ENCODE results near the gene DLEC1. TPM values are rescaled to one million over a fixed set of nuclear protein-coding genes. Genes with fewer than 3 reads are reported as not detected.

DLEC1 gene
- total RNA-seq, 1 donor from 2014 or later: not detected

DNA sequence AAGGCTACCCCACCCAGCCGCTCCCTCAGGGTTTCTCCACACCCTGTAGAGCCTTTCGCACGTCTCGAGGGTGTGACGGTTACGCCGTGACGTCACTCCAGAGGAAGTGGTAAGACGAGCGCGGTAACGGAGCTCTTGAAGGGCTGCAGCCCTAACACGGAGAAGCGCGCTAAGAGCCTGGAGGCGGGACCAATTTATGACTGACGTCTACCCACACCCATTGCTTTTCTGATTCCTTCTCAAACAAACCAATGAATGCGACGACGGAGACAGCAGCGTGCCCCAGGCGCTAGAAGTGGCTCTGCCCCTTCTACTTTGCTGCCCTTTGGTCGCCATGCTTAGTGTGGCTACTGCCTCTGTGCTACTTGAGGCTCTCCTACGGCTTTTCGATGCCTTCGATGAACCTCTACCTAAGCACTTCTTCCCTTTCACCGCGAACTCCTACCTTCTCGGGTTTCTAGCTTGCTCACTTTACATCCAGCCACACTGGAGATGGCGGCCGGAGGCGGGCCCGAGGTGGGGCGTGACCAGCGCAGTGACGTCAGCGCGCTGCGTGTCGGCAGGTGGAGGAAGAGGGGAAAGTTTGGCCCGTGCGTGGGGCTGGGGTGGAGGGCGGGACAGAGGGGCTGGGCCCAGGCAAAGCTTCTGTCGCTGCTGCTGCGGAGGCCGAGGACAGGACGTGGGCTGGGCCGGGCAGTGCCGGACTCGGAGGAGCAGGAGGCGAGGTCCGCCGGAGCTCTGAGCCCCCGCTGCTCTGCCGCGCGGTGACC is 126.1 kb downstream of the DLEC1 start, which contains the start of gene OXSR1:
OXSR1 (plus strand) TSS at position 586 of the 770 bp plus-strand sequence. CDS start 340 bp downstream, outside the sequence.
- TF ChIP-seq, protein P1, sequence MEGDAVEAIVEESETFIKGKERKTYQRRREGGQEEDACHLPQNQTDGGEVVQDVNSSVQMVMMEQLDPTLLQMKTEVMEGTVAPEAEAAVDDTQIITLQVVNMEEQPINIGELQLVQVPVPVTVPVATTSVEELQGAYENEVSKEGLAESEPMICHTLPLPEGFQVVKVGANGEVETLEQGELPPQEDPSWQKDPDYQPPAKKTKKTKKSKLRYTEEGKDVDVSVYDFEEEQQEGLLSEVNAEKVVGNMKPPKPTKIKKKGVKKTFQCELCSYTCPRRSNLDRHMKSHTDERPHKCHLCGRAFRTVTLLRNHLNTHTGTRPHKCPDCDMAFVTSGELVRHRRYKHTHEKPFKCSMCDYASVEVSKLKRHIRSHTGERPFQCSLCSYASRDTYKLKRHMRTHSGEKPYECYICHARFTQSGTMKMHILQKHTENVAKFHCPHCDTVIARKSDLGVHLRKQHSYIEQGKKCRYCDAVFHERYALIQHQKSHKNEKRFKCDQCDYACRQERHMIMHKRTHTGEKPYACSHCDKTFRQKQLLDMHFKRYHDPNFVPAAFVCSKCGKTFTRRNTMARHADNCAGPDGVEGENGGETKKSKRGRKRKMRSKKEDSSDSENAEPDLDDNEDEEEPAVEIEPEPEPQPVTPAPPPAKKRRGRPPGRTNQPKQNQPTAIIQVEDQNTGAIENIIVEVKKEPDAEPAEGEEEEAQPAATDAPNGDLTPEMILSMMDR (conservative IDR thresholded peaks at IDR 0.05; ENCODE audit: low read depth, low read length): no peak
- peak within 1 kb of the TSS; percentile 90 for H3K4me3 ChIP-seq (ENCODE audit: low read depth, low read length)
- peak; percentile 98 for DNase-seq (ENCODE audit: low read depth)

DNA sequence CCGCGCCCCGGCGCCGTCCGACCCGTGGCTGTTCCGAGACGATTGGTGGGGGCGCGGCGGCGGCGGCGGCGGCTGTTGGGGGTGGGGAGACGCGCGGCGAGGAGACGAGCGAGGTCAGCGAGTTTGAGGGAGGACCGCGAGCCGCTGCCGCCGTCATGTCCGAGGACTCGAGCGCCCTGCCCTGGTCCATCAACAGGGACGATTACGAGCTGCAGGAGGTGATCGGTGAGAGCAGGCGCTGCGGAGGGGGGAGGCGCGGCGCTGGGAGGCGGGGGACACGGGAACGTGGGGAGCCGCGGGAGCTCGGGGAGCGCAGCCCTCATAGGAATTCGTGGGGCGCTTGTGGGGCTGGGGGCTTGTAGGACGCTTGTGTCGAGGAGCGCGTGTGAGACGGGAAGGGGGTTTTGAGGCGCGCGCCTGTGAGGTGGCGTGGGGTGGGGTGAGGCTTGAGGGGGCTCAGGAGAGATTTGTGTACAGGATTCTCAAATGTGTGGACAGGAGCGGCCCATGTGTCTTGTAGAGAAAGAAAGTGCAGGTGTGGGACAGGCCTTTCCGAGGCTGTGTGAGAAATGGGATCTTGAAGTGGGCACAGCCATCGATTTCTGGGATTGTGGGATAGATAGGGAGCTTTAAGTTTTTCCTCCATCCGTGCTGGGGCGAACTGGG is 126.8 kb downstream of the DLEC1 start:
- H3K4me3 ChIP-seq (ENCODE audit: low read depth, low read length): peak overlapping the region; percentile 90
- TF ChIP-seq, protein P1 (conservative IDR thresholded peaks at IDR 0.05; ENCODE audit: low read depth, low read length): no peak
- no peak for DNase-seq (ENCODE audit: low read depth)

DNA sequence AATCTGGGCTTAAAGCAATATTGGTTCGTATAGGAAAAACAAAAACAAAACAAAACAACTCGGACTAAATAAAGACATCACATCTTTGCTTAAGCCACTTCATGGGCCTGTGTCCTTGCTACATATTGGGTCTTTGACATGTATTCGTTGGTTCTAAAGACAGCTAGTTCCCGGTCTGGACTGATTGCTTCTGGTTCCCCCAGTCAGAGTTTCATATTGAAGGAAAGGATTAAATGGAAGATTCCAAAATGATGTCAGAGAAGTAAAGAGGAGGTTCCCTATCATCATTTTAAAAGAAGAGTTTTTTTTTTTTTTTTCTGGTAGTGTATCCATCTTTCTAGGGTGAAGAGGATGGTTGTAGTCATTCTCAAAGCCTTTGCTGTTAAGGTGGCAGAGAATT is 128.6 kb downstream of the DLEC1 start:
- H3K4me3 ChIP-seq (ENCODE audit: low read depth, low read length): no peak overlapping the region
- DNase-seq (ENCODE audit: low read depth): no peak
- TF ChIP-seq, protein P1 (conservative IDR thresholded peaks at IDR 0.05; ENCODE audit: low read depth, low read length): no peak

DNA sequence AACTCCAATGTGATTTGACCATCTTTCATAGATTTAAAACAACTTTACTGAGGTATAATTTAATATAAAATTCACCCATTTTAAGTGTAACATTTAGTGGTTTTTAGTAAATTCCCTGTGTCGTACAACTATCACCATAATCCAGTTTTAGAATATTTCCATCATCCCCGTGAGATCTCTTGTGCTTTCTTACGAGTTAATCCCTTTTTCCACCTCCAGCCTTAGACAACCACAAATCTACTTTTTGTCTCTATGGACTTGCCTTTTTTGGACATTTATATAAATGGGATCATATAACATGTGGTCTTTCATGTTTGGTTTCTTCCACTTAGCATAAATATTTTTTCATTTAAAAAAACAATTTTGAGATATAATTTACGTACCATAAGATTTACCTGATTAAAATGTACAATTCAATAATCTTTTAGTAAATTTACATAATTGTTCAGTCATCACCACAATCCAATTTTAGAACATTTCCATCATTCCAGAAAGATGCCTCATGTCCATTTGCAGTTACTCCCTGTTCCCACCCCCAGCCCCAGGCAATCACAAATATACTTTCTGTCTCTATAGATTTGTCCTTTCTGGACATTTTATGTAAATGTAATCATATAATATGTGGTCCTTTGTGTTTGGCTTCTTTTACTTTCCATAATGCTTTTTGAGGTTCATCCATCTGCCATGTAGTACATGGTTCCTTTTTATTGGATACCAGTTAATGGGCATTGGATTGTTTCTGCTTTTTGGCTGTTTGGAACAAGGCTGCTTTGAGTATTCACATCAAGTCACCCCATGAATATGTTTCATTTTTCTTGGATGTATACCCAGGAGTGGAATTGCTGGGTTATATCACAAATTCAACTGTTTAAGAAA is 129.4 kb downstream of the DLEC1 start:
- TF ChIP-seq, protein P1 (conservative IDR thresholded peaks at IDR 0.05; ENCODE audit: low read depth, low read length): no peak
- DNase-seq (ENCODE audit: low read depth): no peak
- no peak overlapping the region for H3K4me3 ChIP-seq (ENCODE audit: low read depth, low read length)

DNA sequence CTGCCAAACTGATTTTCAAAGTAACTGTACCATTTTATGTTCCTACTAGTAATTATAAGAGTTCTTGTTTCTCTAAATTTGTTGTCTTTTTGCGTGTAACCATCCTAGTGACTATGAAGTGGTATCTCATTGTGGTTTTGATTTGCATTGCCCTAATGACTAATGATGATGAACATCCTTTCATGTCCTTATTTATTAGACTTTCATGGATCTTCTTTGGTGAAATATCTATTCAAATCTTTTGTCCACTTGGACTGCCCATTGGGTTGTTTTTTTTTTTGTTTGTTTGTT is 130.0 kb downstream of the DLEC1 start:
- no peak overlapping the region for H3K4me3 ChIP-seq (ENCODE audit: low read depth, low read length)
- no peak for DNase-seq (ENCODE audit: low read depth)
- TF ChIP-seq, protein P1 (conservative IDR thresholded peaks at IDR 0.05; ENCODE audit: low read depth, low read length): no peak

DNA sequence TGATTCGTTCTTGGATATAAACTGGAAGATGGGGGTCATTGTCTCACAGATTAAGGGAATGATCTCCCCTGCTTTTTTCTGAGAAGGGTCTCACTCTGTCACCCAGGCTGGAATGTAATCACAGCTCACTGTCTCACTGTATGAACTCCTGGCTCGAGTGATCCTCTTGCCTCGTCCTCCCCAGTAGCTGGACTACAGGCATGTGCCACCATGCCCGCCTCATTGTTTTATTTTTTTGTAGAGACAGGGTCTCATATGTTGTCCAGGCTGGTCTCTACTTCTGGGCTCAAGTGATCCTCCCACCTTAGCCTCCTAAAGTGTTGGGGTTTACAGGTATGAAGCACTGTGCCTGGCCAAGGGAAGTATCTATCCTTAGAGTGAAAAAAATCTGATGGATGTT is 131.7 kb downstream of the DLEC1 start:
- H3K4me3 ChIP-seq (ENCODE audit: low read depth, low read length): no peak overlapping the region
- DNase-seq (ENCODE audit: low read depth): no peak
- TF ChIP-seq, protein P1 (conservative IDR thresholded peaks at IDR 0.05; ENCODE audit: low read depth, low read length): no peak
